ENCODE data around the gene NEMP1.

DNA sequence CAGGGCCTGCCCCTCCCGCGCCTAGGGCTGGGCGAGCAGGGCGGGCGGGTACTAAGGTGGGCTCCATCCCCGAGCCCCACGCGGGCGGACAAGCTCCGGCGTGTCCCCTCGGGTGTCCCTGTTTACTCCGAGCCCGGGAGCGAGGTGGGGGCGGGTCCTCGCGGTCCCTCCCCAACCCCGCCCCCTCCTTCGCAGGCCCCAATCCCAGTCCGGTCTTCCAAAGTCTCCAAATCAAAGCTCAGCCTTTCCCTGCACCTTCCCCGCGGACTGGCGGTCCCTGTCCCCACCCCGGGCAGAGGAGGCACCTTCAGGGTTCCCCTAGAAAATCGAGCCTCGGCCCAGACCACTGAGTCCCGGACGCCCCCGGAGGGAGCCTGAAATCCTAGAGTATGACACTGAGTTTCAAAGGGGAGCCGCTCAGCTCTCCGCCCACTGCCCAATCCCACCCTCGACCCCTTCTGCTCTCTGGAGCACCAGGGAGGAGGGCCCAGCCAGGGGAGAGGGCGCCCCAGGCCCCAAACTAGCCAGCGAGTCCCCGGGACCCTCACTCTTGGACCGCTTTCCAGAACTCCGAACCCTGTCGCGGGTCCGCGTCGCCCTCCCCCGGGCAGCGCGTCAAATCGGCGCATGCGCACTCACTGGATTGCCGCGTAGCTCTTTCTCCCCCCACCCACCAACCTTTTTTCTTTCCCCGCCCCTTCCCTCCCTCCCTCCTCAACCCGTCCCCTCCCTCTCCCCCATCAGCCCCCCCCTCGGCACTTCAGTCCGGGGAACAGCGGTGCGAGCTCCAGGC, 49.3 kb upstream of the NEMP1 start, which contains the start of gene LRP1:
- TF ChIP-seq YY1 (IDR thresholded peaks at IDR 0.05; ENCODE audit: insufficient read depth, insufficient read length) (no peak), SUZ12 (IDR thresholded peaks at IDR 0.05; ENCODE audit: extremely low read depth, insufficient read depth, insufficient read length) (no peak), ZNF274 (IDR thresholded peaks at IDR 0.05; ENCODE audit: low read depth, low read length) (no peak)
